Loucy (cell line): Measurements from ENCODE around the gene TMEM178B.

Experiments
- H2AFZ ChIP-seq: fragments of 200-600 bp; sonication (generic); 2 replicates; pipeline ENCODE4 v1.6.0; 2016; ENCODE audit warnings: antibody characterized with exemption, mild to moderate bottlenecking, low read length, moderate library complexity
- H3F3A ChIP-seq: fragments of 200-600 bp; 2 replicates; pipeline ENCODE4 v1.6.0; 2016; ENCODE audit warnings: antibody characterized with exemption, low read depth, mild to moderate bottlenecking
- H3K27me3 ChIP-seq: fragments of 200-600 bp; sonication (generic); 2 replicates; pipeline ENCODE4 v1.6.1; 2014; ENCODE audit warnings: low read length, mild to moderate bottlenecking; ENCODE audit not compliant: insufficient read depth, poor library complexity, severe bottlenecking
- H3K36me3 ChIP-seq: fragments of 200-600 bp; sonication (generic); 2 replicates; pipeline ENCODE4 v1.6.1; 2016; ENCODE audit warnings: low read length; ENCODE audit not compliant: insufficient read depth
- H3K4me1 ChIP-seq: fragments of 200-600 bp; sonication (generic); 2 replicates; pipeline ENCODE4 v1.5.1; 2014; ENCODE audit warnings: low read length, mild to moderate bottlenecking; ENCODE audit not compliant: insufficient read depth, poor library complexity, severe bottlenecking
- H3K4me2 ChIP-seq: fragments of 200-600 bp; sonication (generic); 2 replicates; pipeline ENCODE4 v1.6.0; 2014; ENCODE audit warnings: antibody characterized with exemption, low read length, low read depth, mild to moderate bottlenecking; ENCODE audit not compliant: poor library complexity, severe bottlenecking
- H3K4me3 ChIP-seq: fragments of 200-600 bp; sonication (generic); 2 replicates; pipeline ENCODE4 v1.5.1; 2014; ENCODE audit warnings: low read length, mild to moderate bottlenecking, mixed read lengths; ENCODE audit not compliant: poor library complexity, severe bottlenecking
- H3K79me2 ChIP-seq: fragments of 200-600 bp; sonication (generic); 2 replicates; pipeline ENCODE4 v1.6.1; 2014; ENCODE audit warnings: low read length; ENCODE audit not compliant: insufficient read depth
- H3K9ac ChIP-seq: fragments of 200-600 bp; sonication (generic); 2 replicates; pipeline ENCODE4 v1.6.0; 2014; ENCODE audit warnings: mild to moderate bottlenecking, low read depth, low read length, moderate library complexity; ENCODE audit not compliant: poor library complexity, severe bottlenecking
- H3K9me2 ChIP-seq: fragments of 200-600 bp; sonication (generic); replicated peaks from 2 replicates; pipeline ENCODE4 v1.6.1; 2016; ENCODE audit warnings: low read depth, low read length, mixed read lengths
- H3K9me3 ChIP-seq: fragments of 200-600 bp; sonication (generic); 2 replicates; pipeline ENCODE4 v1.6.1; 2014; ENCODE audit warnings: mild to moderate bottlenecking, antibody characterized with exemption, low read length, low read depth; ENCODE audit not compliant: insufficient read depth
- H4K20me1 ChIP-seq: fragments of 200-600 bp; sonication (generic); 2 replicates; pipeline ENCODE4 v1.6.0; 2014; ENCODE audit warnings: antibody characterized with exemption, low read length, mild to moderate bottlenecking; ENCODE audit not compliant: insufficient read depth, poor library complexity, severe bottlenecking
- CTCF ChIP-seq: fragments of 200-600 bp; sonication (generic); conservative IDR thresholded peaks from 2 replicates; pipeline ENCODE4 v1.5.1; 2014; ENCODE audit warnings: mild to moderate bottlenecking, antibody characterized with exemption, low read length
- EZH2phosphoT487 ChIP-seq: fragments of 200-600 bp; IDR thresholded peaks from 2 replicates; pipeline ENCODE4 v1.6.1; 2018; ENCODE audit warnings: antibody characterized with exemption, mild to moderate bottlenecking, moderate library complexity, borderline replicate concordance

TMEM178B gene

GRCh38 chr7:141257597-141257996 lies 183.7 kb downstream of the TMEM178B start:
- no peaks in the 10 kb centered on the region for H4K20me1 ChIP-seq
- H3K27me3 ChIP-seq, result no peaks in the 10 kb centered on the region
- H3K4me1 ChIP-seq, result no peaks in the 10 kb centered on the region
- H3K9me2 ChIP-seq, result no peaks in the 10 kb centered on the region; the same call in 1 of the 2 replicates
- H3K9ac ChIP-seq, result no peak overlapping the region
- no peaks in the 10 kb centered on the region for H3K79me2 ChIP-seq
- H3K36me3 ChIP-seq, result no peaks in the 10 kb centered on the region
- H2AFZ ChIP-seq, result no peak overlapping the region
- H3F3A ChIP-seq, result no peaks in the 10 kb centered on the region
- H3K4me3 ChIP-seq, result no peak overlapping the region
- no peak overlapping the region for H3K4me2 ChIP-seq
- H3K9me3 ChIP-seq, result no peaks in the 10 kb centered on the region
- TF ChIP-seq CTCF (no peak), EZH2phosphoT487 (no peak)

GRCh38 chr7:141258559-141258958 lies 184.7 kb downstream of the TMEM178B start:
- H3K9me2 ChIP-seq, result no peaks in the 10 kb centered on the region; the same call in 1 of the 2 replicates

GRCh38 chr7:141262101-141263090 lies 188.5 kb downstream of the TMEM178B start:
- H3K9me2 ChIP-seq, result no peaks in the 10 kb centered on the region
- H2AFZ ChIP-seq, result no peak overlapping the region
- H3K36me3 ChIP-seq, result no peaks in the 10 kb centered on the region
- H3K4me2 ChIP-seq, result no peak overlapping the region
- H4K20me1 ChIP-seq, result no peaks in the 10 kb centered on the region
- H3K4me1 ChIP-seq, result no peaks in the 10 kb centered on the region
- TF ChIP-seq EZH2phosphoT487, result no peak
- TF ChIP-seq CTCF, result no peak
- H3K27me3 ChIP-seq, result no peaks in the 10 kb centered on the region
- H3K79me2 ChIP-seq, result no peaks in the 10 kb centered on the region
- no peak overlapping the region for H3K4me3 ChIP-seq
- no peaks in the 10 kb centered on the region for H3F3A ChIP-seq
- no peak overlapping the region for H3K9ac ChIP-seq
- H3K9me3 ChIP-seq, result no peaks in the 10 kb centered on the region

More at GRCh38 chr7:141258559-141258958, 184.7 kb downstream of the TMEM178B start:
- Histone ChIP-seq H3K9ac (no peak overlapping the region), H4K20me1 (no peaks in the 10 kb centered on the region), H3K4me1 (no peaks in the 10 kb centered on the region), H3K9me3 (no peaks in the 10 kb centered on the region), H2AFZ (no peak overlapping the region), H3K79me2 (no peaks in the 10 kb centered on the region), H3K4me2 (no peak overlapping the region), H3F3A (no peaks in the 10 kb centered on the region), H3K4me3 (no peak overlapping the region), H3K27me3 (no peaks in the 10 kb centered on the region), H3K36me3 (no peaks in the 10 kb centered on the region)
- TF ChIP-seq EZH2phosphoT487 (no peak), CTCF (no peak)
